ENCODE results near the gene SEC16A. TPM values are rescaled to one million over a fixed set of nuclear protein-coding genes. Genes with fewer than 3 reads are reported as not detected.

Gene SEC16A
- total RNA-seq, 6 experiments from 2014 or later: 63.2 to 98.6 (median 75.5) TPM

DNA sequence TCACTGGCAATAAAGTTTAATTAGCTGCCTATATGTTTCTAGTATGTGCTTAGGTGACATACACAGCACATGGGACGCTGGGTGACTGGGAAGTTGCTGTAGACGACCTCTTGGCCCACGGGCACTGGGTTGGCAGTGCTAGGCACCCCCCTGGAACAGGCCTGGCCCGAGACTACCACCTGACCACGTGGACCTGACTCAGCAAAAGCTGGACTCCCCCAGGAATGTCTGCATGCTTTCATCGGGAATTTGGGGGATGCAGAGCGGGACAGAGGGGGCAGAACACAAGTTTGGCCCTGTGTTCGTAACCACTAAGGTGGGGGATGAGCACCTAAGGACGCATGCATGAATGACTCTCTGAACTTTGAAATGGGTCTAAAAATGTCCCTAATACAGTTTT lies 26.6 kb downstream of the SEC16A start:
- TF ChIP-seq CTCF (IDR thresholded peaks at IDR 0.05): no peak
- Mint-ChIP-seq H3K4me1 (ENCODE audit: low read depth) (no peaks in the 10 kb centered on the region), H3K27ac (no peak overlapping the region), H3K36me3 (ENCODE audit: low read depth) (peaks cover 18% of the 10 kb centered on the region; the same call in 1 of the 2 replicates), H3K27me3 (ENCODE audit: insufficient read depth) (peaks cover 3% of the 10 kb centered on the region; the same call in 1 of the 2 replicates), H3K4me3 (no peak overlapping the region), H3K9me3 (no peaks in the 10 kb centered on the region)
- DNase-seq: no peak

GRCh38 chr9:136455043-136456002 lies 27.5 kb downstream of the SEC16A start:
- H3K9me3 Mint-ChIP-seq: no peaks in the 10 kb centered on the region

DNA sequence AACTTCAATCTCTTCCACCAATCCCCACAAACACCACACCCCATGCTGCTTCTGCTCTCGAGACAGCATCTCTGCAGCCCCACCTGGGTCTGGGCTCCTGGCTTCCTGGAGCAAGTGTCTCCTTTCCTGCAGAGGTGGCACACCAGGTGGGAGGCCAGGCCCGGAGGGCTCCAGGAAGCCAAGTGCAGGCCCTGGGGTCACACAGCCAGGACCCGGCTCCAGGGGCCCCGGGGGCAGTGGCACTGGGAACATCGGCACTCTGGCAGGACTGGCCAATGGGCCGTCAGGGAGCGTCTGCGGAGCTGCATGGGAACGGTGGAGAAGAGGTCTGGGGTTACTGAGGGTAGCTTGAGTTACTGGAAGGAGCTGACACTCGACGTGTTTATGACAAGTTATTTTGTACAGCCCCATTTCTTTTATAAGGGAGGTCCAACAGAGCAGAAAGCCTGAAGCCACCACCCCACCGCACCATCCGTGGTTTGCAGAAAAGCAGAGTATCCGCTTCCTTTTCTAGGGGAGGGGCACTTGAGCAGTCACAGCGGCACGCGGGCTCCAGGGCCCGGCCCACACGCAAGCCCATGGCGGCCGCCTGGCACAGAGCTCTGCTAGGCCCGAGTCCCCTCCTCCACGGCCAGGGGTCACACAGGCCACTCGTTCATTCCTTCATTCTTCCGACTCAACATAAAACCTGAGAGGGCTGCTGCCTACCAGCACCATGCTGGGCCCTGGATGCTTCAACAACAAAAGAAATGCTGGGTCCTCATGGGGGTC lies 28.6 kb downstream of the SEC16A start:
- Mint-ChIP-seq H3K27me3 (ENCODE audit: insufficient read depth) (peaks cover 3% of the 10 kb centered on the region), H3K36me3 (ENCODE audit: low read depth) (peaks cover 25% of the 10 kb centered on the region), H3K9me3 (no peaks in the 10 kb centered on the region), H3K4me1 (ENCODE audit: low read depth) (no peaks in the 10 kb centered on the region), H3K27ac (no peak overlapping the region; the same call in 1 of the 2 replicates), H3K4me3 (no peak overlapping the region)
- DNase-seq: no peak
- no peak for TF ChIP-seq CTCF (IDR thresholded peaks at IDR 0.05)

More at GRCh38 chr9:136455043-136456002, 27.5 kb downstream of the SEC16A start:
- Mint-ChIP-seq H3K4me3 (no peak overlapping the region), H3K27me3 (ENCODE audit: insufficient read depth) (peaks cover 3% of the 10 kb centered on the region; the same call in 1 of the 2 replicates), H3K36me3 (ENCODE audit: low read depth) (peaks cover 22% of the 10 kb centered on the region), H3K27ac (peak overlapping the region; percentile 24; the same call in 1 of the 2 replicates), H3K4me1 (ENCODE audit: low read depth) (no peaks in the 10 kb centered on the region)
- no peak for TF ChIP-seq CTCF (IDR thresholded peaks at IDR 0.05)
- DNase-seq: no peak

DNA sequence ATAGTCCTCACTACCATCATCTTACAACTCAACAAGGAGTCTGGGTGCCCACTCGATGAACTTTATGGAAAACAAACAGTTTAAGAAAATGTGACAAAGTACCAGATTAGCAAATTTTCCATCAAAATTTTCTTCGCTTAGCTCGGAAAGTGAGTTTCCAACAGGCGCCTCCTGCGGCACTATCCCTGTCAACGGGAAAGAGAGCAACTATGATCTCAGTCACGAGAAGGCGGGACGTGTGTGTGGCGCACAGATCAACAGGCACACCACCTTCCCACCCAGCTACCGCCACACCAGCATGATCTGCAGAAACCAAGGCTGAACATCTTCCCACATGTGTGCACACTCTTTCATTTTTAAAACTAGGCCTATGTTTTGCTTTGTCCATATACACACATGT lies 29.5 kb downstream of the SEC16A start:
- no peak for DNase-seq
- Mint-ChIP-seq H3K9me3 (no peaks in the 10 kb centered on the region), H3K27ac (no peak overlapping the region), H3K36me3 (ENCODE audit: low read depth) (peaks cover 23% of the 10 kb centered on the region), H3K27me3 (ENCODE audit: insufficient read depth) (no peaks in the 10 kb centered on the region; the same call in none of the 2 replicates), H3K4me3 (no peak overlapping the region), H3K4me1 (ENCODE audit: low read depth) (no peaks in the 10 kb centered on the region)
- no peak for TF ChIP-seq CTCF (IDR thresholded peaks at IDR 0.05)

DNA sequence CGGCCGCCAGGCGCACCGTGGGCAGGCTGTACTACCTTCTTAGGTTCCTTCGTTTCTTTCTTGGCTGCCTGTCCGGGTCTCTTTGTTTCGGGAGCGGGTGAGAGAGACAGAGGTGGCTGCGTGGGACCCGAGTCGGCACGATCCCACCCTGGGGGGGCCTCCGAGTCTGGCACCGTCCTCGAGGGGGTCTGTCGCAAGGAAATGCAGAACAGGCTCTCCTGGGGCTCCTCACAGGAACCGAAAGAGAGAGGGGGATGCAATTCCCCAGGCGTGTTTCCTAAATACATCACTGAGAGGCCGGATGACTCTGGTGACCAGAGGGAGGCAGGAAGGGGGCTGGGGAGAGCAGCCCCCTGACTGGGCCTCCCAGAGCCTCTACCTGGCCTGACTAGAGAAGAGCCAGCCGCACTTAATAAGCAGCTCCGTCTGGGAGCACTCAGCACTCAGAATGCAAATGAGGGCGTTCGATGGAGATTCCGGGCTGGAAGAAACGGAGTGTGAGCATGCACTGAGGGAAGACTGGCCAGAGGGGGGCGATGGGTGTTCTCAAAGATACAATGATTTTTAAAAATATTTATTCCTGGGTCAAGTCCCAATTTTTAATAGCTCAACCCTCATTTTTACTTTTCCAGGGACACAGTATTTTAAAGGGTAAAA lies 31.5 kb downstream of the SEC16A start:
- Mint-ChIP-seq H3K27ac (no peak overlapping the region), H3K4me3 (no peak overlapping the region), H3K4me1 (ENCODE audit: low read depth) (no peaks in the 10 kb centered on the region), H3K9me3 (no peaks in the 10 kb centered on the region), H3K27me3 (ENCODE audit: insufficient read depth) (no peaks in the 10 kb centered on the region; the same call in none of the 2 replicates), H3K36me3 (ENCODE audit: low read depth) (peaks cover 35% of the 10 kb centered on the region)
- DNase-seq: no peak
- TF ChIP-seq CTCF (IDR thresholded peaks at IDR 0.05): peak; percentile 34

All from HFFc6 (cell line).